GM18873 (cell line): Measurements from ENCODE around the gene CORO2B.

Experiments used
- ATAC-seq: cut with Tn5 transposase; IDR thresholded peaks from one replicate; pipeline ENCODE4 v1.9.1; 2021; ENCODE audit warnings: mild to moderate bottlenecking, moderate library complexity, moderate number of reproducible peaks; ENCODE audit not compliant: unreplicated experiment, low FRiP score

The CORO2B gene

DNA sequence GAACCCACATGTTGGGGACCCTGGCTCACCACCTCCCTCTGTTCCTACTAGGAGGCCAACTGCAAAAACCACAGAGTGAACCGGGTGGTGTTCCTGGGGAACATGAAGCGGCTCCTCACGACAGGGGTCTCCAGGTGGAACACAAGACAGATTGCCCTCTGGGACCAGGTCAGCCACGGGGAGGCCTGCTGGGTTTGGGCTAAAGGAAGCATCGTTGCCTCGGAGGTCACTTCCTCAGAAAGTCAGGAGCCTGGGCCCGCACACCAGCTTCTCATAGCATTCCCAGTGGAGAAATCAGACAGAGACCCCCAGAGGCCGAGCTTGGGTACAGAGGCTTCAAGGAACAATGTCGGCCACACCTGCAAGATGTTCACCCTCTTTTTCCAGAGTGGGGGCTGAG, 135.1 kb downstream of the CORO2B start:
- no peak for ATAC-seq

DNA sequence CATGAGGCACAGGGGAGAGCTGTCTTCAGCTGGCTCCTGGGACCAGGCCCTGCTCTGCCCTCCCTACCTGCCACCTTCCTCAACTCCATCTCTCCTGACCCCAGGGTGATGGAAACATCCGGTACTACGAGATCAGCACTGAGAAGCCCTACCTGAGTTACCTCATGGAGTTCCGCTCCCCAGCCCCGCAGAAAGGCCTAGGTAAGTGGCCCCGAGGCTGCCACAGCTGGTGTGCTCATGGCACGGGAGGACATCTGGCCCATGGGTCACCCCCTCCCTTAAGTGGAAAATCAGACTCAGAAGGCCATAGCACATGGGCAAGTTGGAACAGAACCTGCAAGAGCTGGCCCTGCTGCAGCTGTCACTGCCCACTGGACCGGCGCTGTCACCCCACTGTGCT, 136.3 kb downstream of the CORO2B start:
- no peak for ATAC-seq

DNA sequence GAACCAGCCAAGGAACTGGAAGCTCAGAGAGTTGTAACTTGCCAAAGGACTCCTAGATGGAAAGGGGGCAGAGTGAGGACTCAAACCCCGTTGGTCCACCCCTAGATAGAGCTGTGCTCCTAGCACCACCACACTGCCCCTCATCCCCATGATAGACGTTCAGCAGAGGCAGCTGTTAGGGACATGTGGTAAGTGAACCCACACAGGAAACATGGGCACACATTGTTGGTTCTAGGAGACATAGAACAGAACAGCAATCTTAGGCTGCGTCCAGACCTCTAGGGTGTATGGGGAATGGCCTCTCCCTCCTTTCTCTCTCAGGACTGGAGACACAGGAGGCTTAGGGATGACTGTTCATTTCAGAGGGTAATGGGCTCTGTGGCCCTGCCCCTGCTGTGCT, 139.2 kb downstream of the CORO2B start:
- ATAC-seq: no peak

DNA sequence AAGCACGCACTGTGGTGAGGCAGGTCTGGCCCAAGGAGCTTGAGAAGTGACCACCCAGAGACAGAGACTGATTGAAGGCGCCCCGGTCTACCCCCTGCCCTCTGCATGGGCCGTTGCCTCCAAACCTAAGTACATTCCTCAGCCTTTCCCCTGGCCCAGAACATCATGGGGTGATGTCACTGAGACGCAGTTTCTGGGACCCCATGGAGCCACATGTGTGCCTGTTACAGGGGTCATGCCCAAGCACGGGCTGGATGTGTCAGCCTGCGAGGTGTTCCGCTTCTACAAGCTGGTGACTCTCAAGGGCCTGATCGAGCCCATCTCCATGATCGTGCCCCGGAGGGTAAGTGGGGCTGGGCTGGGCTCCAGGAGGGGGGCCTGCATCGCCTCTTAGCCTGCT, 139.7 kb downstream of the CORO2B start:
- no peak for ATAC-seq

DNA sequence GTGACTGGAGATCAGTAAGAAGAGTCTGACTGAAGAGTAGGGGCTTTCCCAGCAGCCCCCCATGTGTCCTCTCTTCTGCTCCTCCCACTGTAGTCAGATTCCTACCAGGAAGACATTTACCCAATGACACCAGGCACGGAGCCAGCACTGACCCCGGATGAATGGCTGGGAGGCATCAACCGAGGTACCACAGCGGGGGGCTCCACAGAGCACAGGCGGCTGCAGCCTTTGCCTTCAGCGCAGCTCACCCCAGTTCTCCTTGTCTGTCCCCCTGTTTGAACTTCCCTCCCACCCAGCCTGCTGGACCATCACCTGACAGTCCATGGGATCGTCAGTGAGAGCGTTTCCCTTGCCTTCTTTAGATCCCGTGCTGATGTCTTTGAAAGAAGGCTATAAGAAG, 140.3 kb downstream of the CORO2B start:
- no peak for ATAC-seq

DNA sequence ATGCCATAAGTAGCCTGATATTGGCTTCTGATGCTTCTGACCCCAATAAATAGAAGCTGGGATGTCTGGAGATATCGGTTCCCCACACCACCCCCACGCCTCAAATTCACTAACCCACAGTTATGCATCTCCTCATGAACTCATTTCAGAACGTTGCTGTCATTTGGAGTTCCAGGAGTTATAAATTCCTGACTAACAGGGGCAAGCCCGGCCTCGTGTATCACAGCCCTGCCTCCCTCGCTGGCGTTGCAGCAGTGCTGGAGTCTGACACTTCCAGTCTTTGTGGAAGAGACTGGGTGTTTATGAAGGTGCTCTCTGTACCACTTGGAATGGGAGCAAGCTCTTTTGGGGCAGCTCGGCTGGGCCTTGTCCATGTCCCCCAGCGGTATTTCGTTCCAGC, 140.9 kb downstream of the CORO2B start:
- ATAC-seq: no peak

DNA sequence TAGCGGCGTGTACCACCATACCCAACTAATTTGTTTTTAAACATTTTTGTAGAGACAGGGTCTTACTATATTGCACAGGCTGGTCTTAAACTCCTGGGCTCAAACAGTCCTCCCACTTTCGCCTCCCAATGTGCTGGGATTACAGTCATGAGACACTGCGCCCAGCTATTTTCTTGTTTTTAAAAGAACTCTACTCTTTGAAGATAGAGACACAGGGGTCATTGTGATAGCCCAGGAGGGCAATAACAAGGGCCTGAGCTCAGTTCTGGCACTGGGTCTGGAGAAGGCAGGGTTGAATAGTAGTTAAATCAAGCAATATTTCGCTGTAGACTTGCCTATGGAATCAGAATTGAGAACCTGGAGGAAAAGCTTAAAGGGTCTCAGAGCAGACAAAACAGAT, 143.1 kb downstream of the CORO2B start:
- ATAC-seq: no peak

DNA sequence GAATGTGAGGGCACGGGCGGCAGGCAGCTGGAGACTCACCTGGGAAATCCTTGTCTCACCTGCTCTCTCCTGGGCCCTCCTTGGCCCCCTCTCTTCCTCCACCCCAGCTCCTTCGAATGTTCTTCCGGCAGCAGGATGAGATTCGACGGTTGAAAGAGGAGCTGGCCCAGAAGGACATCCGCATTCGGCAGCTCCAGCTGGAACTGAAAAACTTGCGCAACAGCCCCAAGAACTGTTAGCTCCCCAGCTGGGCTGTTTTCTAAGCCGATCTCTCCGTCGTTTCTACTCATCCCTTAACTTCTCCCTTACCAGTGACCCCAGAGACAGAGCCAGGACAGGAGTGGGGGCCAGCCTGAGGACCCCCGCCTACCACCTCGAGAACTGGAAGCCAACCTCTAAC, 146.9 kb downstream of the CORO2B start:
- no peak for ATAC-seq

DNA sequence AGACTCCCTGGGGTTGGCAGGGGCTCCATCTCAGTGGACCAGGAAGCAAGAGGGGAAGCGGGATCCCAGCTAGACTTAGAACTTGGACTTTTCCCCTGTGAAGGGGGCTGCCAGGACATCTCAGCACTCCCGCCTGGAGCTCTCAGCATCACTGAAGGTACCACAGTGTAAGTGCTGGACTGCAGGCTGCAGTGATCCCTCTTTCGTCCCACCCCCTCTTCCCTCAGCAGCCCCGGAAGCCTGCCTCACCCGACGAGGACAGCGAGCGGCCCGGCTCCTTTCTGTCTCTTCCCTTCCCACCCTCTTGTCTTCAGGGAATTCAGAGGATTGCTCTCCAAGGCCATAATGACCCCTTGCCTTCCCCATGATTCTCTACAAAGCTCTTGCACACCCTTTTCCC, 147.5 kb downstream of the CORO2B start:
- no peak for ATAC-seq

DNA sequence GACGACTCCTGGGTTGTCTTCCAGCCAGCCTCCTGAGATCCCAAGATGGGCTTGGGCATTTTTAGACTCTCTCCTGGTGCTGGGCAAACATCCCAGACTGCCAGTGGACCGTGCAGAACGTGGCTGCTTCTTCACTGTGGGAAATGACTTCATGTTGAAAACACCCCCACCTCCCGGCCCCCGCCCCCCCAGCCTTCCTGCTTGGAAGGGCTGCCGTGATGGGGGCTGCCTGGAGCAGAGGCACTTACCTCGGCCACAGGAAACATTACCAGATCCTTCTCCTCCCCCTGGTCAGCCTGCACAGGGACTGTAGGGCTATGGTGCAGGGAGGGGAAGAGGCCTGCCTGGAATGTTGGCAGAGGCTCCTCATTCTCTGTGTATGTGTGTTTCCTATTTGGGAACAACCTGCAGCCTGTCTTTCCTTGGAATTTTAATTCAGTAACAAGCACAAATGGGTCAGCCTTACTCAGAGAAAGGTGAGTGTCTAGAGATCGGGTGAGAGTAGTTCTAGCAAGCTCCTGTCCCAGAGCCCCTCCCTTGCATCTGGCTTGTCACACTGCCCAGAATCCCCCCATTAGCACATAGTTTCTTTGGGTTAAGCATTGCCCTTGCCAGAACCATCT, 151.1 kb downstream of the CORO2B start:
- no peak for ATAC-seq

DNA sequence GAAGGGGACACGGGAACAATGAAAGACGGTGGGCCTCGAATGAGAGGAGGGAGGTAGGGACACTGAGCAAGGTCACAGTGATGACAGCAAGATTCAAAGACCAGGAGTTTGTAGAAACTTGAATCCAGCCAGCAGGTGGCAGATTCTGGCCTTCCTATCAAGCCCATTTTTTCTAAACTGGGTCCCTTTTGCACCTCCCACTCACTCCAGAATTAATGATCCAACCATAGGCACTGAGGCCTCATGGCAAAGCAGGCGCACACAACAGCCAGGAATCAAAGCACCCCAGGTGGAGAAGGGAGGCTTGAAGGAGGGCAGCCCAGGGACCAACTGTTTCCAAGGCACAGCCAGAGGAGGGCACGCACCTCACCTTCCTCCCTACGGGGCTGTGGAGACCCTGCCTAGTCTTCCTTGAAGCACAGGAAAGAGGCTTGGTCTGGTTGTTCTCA, 151.7 kb downstream of the CORO2B start:
- ATAC-seq: no peak

DNA sequence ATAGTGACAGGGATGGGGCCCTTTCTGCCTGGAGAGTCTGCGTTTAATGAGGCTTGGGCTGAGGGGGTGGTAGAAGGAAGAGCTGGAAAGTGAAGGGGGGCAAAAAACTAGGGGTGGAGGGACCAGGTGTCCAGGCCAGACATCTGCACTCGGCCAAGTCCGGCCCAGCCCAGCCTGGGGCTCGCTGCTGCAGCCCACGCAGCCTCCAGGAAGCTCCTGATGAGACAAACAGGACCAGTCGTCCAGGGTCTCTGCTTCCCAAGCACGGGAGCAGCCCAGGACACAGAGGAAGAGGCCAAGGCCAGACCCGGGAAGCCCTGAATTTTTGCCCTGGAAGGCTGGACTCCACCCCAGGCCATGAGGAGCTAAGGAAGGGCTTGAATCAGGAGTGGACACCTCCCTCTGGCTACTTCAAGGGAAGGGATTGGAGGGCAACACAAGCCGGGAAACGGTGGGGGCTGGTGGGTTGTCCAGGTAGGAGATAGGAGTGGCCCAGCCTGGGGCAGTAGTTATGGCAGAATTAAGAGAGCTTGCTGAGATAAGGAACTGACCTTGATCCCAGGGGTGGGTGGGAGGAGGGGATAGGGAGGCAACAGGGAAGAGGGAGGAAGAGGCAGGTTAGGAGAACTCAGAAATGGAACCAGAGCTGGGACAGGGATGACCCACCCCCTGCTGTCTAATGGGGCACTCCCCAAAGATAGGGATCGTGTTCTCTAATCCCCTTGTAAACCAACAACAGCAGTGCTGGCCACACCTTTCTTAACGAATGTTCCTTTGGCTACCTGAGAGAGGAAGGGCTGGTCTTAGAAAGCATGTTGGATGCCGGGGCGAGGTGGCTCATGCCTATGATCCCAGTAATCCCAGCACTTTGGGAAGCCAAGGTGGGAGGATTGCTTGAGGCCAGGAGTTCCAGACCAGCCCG, 152.4 kb downstream of the CORO2B start:
- no peak for ATAC-seq

DNA sequence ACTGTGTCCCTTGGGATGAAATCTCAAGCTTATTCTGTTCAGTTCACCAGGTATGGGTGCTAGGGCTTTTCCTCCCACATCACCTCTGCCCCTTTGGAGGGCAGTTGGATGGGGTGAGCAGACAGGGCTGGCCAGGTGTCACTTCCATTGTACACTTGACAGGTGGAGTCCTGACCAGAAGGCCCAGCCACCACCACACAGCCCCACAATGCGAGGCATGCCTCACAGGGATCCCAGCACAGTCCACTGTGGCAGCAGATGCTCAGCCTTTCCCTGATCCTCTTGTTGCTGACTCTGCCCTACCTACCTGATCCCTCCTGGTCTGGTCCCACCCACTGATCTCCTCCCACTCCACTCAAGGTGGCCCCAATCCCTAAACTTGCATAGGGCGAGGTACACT, 153.7 kb downstream of the CORO2B start:
- no peak for ATAC-seq

DNA sequence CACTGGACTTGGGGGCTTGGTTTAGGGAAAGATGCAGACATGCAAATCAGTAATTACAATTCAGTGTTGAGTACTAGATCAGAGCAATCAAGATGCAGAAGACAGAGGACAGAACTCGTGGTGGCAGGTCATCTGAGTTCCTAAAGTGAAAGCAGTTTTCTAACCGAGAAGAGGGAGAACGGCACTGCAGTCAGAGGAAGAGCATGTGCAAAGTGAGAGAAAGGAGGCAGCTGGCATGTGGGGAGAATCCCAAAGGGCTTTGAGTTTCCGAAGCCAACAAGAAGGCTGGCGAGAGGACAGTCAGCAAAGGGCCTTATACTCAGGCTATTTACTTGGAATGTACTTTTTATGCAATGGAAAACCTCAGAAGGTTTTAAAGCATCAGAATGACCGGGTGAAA, 154.9 kb downstream of the CORO2B start:
- ATAC-seq: no peak

DNA sequence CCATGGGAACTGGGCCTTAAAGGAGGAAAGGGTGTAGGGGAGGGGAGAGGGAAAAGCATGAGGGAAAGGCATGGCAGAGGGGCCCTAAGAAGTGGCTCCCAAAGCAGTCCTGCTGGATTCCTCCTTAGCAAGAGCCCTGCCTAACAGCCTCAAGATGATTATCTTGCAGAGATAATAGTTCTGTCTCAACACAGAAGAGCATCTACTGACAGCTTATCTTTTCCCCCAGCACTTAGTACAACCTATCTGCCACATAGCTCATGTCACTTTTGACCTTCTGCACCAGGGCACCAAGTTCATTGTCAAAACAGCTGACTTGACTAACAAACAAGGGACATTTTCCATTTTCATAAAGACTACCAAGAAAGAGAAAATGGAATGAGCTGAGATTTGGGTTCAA, 155.6 kb downstream of the CORO2B start:
- no peak for ATAC-seq

DNA sequence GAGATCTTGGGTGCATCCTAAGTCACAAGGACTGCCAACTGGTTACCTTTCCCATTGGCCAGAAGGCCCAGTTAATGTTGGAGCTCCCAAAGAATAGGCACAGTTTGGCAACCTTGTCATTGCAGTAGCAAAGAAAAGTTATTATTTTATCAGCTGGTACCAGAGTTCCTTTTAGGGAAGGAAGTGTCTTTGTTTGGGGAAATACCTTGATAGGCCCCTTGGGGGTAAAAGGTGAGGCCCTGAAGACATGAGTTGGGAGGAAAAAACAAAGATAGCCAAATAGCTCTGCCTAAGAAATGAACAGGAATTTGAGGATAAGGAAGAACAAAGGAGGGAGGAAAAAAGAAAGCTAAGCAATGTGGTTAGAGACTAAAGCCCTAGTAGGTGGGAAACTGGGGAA, 156.1 kb downstream of the CORO2B start:
- no peak for ATAC-seq

DNA sequence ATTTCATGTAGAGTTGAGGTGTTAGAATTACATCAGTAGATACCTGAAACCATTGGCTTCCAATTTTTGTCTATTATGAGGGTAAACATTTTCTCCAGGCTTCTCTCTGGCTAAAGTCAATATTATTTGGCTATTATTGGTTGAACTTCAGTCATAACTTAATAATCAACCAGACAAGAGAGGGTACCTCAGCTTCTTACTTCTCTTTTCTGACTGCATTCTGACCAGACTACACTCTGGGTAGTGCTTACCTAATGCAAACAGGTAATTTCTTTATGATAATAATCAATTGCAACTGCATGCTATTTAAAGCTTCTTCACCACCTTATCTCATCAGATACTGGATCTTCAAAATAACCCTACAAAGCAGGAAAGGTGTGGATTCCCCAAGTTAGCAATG, 156.8 kb downstream of the CORO2B start:
- no peak for ATAC-seq

DNA sequence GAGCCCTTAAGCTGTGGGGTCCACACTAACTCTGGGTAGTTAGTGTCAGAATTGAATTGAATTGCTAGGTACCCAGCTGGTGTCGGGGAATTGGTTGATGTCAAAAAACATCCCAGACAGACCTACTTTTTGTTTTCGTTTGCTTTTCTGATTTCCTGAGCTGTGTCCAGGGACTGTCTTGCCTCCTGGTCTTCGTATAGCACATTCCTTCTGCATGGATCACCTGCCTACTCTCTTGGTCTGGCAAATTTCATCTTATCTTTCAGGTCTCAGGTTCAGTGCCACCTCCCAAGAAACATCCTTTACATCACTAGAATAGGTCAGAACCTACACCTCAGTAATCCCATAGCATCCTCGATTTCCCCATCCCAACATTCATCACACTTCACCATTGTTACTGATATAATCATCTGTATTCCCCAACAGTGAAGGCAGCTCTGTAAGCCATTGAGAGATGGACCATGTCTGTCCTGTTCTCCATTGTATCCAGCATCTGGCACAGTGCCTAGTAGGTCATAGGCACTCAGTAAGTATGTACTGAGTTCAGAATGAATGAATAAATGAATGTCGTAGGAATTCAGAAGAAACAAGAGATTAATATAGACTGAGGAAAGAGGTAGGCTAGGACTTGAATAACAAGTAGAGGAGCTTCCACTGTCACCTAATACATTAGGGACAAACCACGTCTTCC, 160.7 kb downstream of the CORO2B start:
- no peak for ATAC-seq

DNA sequence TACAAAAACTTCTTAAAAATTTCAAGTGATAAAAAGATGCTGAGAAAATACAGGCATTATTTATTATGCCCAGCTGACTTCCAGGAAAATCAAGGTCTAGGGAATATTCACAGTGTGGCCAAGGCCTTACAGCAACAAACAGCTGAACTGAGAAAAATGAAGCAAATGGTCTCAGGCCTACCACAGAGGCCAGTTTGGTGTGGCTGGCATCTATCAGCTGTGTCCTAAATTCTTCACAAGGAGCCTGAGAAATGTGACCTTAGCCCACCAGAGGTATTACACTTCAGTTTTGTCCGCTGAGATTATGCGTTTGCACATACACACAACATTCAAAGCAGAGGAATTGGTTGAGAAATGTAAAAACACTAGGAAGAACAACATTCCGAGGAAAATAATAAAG, 164.5 kb downstream of the CORO2B start:
- ATAC-seq: no peak

DNA sequence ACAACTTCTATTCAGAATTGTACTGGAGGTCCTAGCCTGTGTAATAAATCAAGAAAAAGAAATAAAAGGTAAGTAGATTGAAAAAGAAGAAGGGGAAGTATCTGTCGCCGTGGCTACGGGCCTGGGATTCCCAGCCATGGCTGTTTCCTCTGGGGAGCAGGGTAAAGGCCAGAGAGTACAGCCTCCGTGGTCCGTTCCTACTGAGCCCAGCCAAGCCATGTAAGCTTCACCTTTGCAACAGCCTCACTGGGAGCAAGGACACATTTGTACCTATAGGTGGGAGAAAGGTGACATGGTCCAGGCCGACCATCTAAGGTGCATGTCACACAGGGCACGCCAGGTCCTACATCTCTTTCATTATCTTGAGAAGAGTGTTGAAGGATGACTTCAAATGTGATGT, 170.6 kb downstream of the CORO2B start:
- no peak for ATAC-seq

DNA sequence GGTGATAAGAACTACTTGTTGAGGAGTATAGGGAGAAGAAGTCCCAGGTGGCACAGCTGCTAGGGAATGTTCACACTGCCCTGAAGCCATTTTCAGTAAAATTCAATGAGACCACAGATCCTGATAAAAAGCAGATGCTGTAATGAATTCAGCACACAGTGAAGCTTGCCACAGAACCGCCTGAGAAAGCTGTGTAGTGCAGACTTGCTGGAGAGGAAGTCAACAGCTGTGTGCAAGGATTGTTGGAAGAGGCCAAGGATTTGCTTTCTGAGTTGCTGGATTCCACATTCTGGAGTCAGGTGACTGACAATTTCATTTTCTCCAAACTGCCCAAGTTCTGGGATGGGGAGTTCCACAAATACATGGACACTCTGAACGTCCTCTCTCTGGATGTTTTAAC, 171.0 kb downstream of the CORO2B start:
- no peak for ATAC-seq
